A673 (cell line): ENCODE measurements around the gene GALNTL6. TPM values are rescaled to one million over a fixed set of nuclear protein-coding genes. Genes with fewer than 3 reads are reported as not detected.

Source experiments
- BruUV-seq: library from RNA; stranded (reverse); fragments of 400-500 nt; replicated peaks from 2 replicates; lab custom pipeline; 2021; lab: Mats Ljungman, UMichigan
- CTCF ChIA-PET: fragments of 300-600 bp; sonication (Branson Sonifier 250); formaldehyde crosslinking; loops from one replicate; lab custom pipeline; 2022; ENCODE audit warnings: antibody characterized with exemption; lab: Charles Lee
- POLR2A ChIA-PET: fragments of 300-600 bp; sonication (Branson Sonifier 250); formaldehyde crosslinking; loops from one replicate; lab custom pipeline; 2022; ENCODE audit warnings: antibody characterized with exemption; ENCODE audit not compliant: low non-redundant PET; lab: Charles Lee
- DNase-seq: peaks from one replicate; pipeline ENCODE4 v3.0.0-alpha.2; 2015; ENCODE audit warnings: low spot score
- H3K27ac ChIP-seq: fragments of 200-600 bp; sonication (generic); 2 replicates; pipeline ENCODE4 v1.5.1; 2016; ENCODE audit warnings: mixed run types, low read depth, mild to moderate bottlenecking, mixed read lengths, antibody characterized with exemption, low read length; ENCODE audit not compliant: poor library complexity, severe bottlenecking
- H3K27me3 ChIP-seq: fragments of 200-600 bp; sonication (generic); replicated peaks from 2 replicates; pipeline ENCODE4 v1.6.1; 2017; ENCODE audit warnings: mixed run types, low read depth, mild to moderate bottlenecking, mixed read lengths, antibody characterized with exemption, low read length; ENCODE audit not compliant: insufficient read depth, poor library complexity
- H3K36me3 ChIP-seq: fragments of 200-600 bp; sonication (generic); 2 replicates; pipeline ENCODE4 v1.6.1; 2016; ENCODE audit warnings: mixed run types, mild to moderate bottlenecking, mixed read lengths, antibody characterized with exemption, low read length; ENCODE audit not compliant: insufficient read depth, poor library complexity, severe bottlenecking
- H3K4me1 ChIP-seq: fragments of 200-600 bp; sonication (generic); 2 replicates; pipeline ENCODE4 v1.6.1; 2017; ENCODE audit warnings: mixed run types, mild to moderate bottlenecking, mixed read lengths, antibody characterized with exemption, low read length; ENCODE audit not compliant: insufficient read depth, poor library complexity, severe bottlenecking
- H3K4me3 ChIP-seq: fragments of 200-600 bp; sonication (generic); 2 replicates; pipeline ENCODE4 v1.5.1; 2016; ENCODE audit warnings: low read depth, mixed run types, mild to moderate bottlenecking, mixed read lengths, low read length; ENCODE audit not compliant: poor library complexity, severe bottlenecking
- H3K9me3 ChIP-seq: fragments of 200-600 bp; sonication (generic); 2 replicates; pipeline ENCODE4 v1.6.1; 2016; ENCODE audit warnings: mixed run types, low read depth, mild to moderate bottlenecking, mixed read lengths, antibody characterized with exemption, low read length; ENCODE audit not compliant: poor library complexity, severe bottlenecking
- EZH2 ChIP-seq: fragments of 200-600 bp; sonication (generic); IDR thresholded peaks from 2 replicates; pipeline ENCODE4 v1.6.1; 2017; ENCODE audit warnings: borderline replicate concordance, low read depth, mild to moderate bottlenecking, mixed read lengths, antibody characterized with exemption, low read length; ENCODE audit not compliant: poor library complexity, severe bottlenecking
- intact Hi-C: fragments of 100-400 bp; cut with micrococcal nuclease; formaldehyde crosslinking; loops from one replicate; pipeline ENCODE4 v1.10.0; 2022; ENCODE audit not compliant: unreplicated experiment
- total RNA-seq: library from RNA; stranded (reverse); gene quantifications from 2 replicates; pipeline ENCODE4 v1.2.3, GENCODE V29; 2021
- TF ChIP-seq, protein P1 (sequence below): fragments of 300-800, 200-600 bp; sonication (generic); conservative IDR thresholded peaks from 2 replicates; pipeline ENCODE4 v1.5.1; 2017; ENCODE audit warnings: low read depth, mild to moderate bottlenecking, antibody characterized with exemption, low read length, moderate library complexity, mixed read lengths

GALNTL6 gene
- total RNA-seq, 1 experiment from 2014 or later, result 0.30 TPM

DNA sequence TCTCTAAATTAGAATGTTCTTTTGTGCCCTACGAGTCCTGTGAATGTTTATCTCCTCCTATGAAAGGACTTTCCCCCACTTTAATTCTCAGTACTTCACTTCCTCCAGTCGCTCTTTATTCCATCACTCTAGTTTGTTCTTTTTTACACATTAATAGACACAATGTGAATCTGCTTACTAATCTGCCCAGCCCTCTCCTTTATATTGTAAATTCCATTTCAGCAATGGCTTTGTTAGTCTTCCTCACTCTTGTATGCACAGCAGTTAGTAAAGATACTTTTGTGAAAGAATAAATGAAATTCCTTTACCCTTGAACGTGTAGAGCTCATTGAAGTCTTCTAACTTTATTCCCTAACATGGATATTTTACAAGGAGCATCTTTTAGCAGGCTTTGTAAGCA is 255.3 kb downstream of the GALNTL6 start:
- H3K4me3 ChIP-seq, result no peak overlapping the region
- H3K27me3 ChIP-seq, result no peaks in the 10 kb centered on the region
- BruUV-seq, result no TSS peak
- DNase-seq, result no peak
- TF ChIP-seq, protein P1, sequence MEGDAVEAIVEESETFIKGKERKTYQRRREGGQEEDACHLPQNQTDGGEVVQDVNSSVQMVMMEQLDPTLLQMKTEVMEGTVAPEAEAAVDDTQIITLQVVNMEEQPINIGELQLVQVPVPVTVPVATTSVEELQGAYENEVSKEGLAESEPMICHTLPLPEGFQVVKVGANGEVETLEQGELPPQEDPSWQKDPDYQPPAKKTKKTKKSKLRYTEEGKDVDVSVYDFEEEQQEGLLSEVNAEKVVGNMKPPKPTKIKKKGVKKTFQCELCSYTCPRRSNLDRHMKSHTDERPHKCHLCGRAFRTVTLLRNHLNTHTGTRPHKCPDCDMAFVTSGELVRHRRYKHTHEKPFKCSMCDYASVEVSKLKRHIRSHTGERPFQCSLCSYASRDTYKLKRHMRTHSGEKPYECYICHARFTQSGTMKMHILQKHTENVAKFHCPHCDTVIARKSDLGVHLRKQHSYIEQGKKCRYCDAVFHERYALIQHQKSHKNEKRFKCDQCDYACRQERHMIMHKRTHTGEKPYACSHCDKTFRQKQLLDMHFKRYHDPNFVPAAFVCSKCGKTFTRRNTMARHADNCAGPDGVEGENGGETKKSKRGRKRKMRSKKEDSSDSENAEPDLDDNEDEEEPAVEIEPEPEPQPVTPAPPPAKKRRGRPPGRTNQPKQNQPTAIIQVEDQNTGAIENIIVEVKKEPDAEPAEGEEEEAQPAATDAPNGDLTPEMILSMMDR, result no peak
- no peak for TF ChIP-seq EZH2
- POLR2A ChIA-PET, result no interaction called here
- H3K4me1 ChIP-seq, result no peaks in the 10 kb centered on the region
- no peaks in the 10 kb centered on the region for H3K9me3 ChIP-seq
- no peak overlapping the region for H3K27ac ChIP-seq
- intact Hi-C loops, result no loop called here
- no peaks in the 10 kb centered on the region for H3K36me3 ChIP-seq
- CTCF ChIA-PET, result no interaction called here

DNA sequence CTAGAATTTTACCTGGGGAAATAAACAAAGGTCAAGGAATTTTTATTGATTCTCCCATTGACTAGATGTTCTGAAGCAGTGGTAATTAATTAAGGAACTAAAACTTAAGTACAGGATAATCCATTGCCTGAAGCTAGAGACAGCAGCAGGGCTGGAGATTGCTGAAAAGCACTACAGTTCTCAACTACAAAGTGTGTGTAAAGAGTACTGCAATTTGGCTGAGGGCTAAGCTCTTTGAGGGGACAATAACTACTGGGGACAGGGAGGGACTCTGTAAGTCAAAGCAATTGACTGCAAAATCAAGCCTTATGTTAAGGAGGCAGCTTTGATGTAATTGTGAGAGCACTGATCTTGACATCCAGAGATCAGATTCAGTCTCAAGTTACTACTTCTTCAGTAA is 260.4 kb downstream of the GALNTL6 start:
- ChIA-PET CTCF (no interaction called here), POLR2A (no interaction called here)
- intact Hi-C loops, result no loop called here
- BruUV-seq, result no TSS peak
- DNase-seq, result no peak
- Histone ChIP-seq H3K4me3 (no peak overlapping the region), H3K9me3 (no peaks in the 10 kb centered on the region), H3K27ac (no peak overlapping the region), H3K4me1 (no peaks in the 10 kb centered on the region), H3K27me3 (no peaks in the 10 kb centered on the region), H3K36me3 (no peaks in the 10 kb centered on the region)
- TF ChIP-seq, protein P1, result no peak
- no peak for TF ChIP-seq EZH2

DNA sequence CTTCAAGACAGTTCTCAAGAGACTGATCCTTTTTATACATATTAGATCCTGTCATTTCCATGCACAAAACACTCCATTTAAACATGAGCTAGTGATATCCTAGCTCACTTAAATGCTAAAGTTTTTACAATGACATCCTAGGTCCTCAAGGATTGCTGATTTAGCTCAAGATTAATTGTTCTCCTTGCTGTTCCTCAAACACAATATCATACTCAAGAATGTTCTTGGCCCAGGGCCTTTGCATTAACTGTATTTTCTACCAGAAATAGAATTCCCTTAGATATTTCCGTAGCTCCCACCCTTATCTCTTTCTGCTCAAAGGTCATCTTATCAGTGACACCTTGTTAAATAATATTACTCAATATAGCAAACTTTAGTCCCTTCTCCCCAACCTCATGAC is 270.1 kb downstream of the GALNTL6 start:
- ChIA-PET CTCF (no interaction called here), POLR2A (no interaction called here)
- Histone ChIP-seq H3K36me3 (no peaks in the 10 kb centered on the region), H3K27ac (no peak overlapping the region), H3K4me1 (no peaks in the 10 kb centered on the region), H3K4me3 (no peak overlapping the region), H3K9me3 (no peaks in the 10 kb centered on the region), H3K27me3 (no peaks in the 10 kb centered on the region)
- no peak for TF ChIP-seq EZH2
- TF ChIP-seq, protein P1, result no peak
- no TSS peak for BruUV-seq
- no peak for DNase-seq
- intact Hi-C loops, result no loop called here
